AG04449 (cell line): ENCODE data around the gene FAM174A.
A peak's percentile ranks its signal among the peaks of the same experiment; 100 is the strongest.

Experiments
- CTCF ChIA-PET: fragments of 350-600 bp; formaldehyde crosslinking; extraction: SDS; loops from one replicate; lab custom pipeline; 2021; ENCODE audit warnings: antibody characterized with exemption; lab: Yijun Ruan, JAX
- POLR2A ChIA-PET: fragments of 400-600, 350-600 bp; formaldehyde crosslinking; extraction: SDS; loops from one replicate; lab custom pipeline; 2020; ENCODE audit warnings: antibody characterized with exemption, inconsistent platforms; lab: Yijun Ruan, JAX
- DNase-seq: peaks from one replicate; pipeline ENCODE4 v3.0.0-alpha.2; 2010; ENCODE audit warnings: low read depth, low spot score
- H3K4me3 ChIP-seq: 2 replicates; pipeline ENCODE4 v1.5.1; 2011; ENCODE audit warnings: low read depth, mild to moderate bottlenecking, control low read depth, low read length
- TF ChIP-seq, protein P1 (sequence below): IDR thresholded peaks from one replicate; pipeline ENCODE4 v1.5.1; 2011; ENCODE audit warnings: mild to moderate bottlenecking, moderate library complexity, low read length, control low read depth, inconsistent platforms; ENCODE audit not compliant: insufficient read depth; ENCODE audit errors: missing control alignments

FAM174A gene

DNA sequence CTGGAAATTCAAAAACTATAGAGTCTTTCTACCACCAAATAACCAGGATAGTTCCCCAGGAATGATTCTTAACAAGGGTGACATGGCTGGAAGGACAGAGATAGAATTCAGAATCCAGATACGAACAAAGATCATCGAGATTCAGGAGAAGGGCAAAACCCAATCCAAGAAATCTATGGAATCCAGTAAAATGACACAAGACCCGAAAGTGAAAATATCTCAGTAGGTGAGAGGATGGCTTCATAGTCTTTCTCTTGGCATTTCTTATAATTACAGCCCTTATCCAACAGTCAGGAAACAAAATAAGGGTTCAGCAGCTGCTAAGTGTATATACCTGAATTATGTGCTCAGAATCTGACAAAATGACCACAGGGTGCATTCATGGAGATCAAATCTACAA is 81.8 kb downstream of the FAM174A start:
- TF ChIP-seq, protein P1, sequence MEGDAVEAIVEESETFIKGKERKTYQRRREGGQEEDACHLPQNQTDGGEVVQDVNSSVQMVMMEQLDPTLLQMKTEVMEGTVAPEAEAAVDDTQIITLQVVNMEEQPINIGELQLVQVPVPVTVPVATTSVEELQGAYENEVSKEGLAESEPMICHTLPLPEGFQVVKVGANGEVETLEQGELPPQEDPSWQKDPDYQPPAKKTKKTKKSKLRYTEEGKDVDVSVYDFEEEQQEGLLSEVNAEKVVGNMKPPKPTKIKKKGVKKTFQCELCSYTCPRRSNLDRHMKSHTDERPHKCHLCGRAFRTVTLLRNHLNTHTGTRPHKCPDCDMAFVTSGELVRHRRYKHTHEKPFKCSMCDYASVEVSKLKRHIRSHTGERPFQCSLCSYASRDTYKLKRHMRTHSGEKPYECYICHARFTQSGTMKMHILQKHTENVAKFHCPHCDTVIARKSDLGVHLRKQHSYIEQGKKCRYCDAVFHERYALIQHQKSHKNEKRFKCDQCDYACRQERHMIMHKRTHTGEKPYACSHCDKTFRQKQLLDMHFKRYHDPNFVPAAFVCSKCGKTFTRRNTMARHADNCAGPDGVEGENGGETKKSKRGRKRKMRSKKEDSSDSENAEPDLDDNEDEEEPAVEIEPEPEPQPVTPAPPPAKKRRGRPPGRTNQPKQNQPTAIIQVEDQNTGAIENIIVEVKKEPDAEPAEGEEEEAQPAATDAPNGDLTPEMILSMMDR, result no peak
- DNase-seq, result no peak
- H3K4me3 ChIP-seq, result no peak overlapping the region
- ChIA-PET CTCF (no interaction called here), POLR2A (no interaction called here)

DNA sequence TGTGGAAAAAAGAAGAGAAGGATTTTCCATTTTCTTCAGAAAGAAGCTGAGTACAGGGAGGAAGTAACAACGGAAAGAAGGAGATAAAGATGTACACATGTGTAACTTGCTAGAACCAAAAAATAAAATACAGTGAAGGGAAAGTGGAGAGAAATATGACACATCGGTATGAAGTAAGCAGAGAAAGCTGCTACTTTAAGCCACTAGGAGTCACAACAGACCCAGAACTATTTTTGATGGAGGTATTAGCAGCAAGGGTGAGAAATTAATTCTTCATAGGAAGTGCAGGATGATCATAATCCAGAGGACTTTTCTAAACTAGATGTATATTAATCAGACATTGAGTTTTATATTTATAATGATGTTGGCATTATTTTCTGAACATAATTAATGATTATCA is 88.5 kb downstream of the FAM174A start:
- TF ChIP-seq, protein P1, result peak; percentile 28
- POLR2A ChIA-PET, result no interaction called here

DNA sequence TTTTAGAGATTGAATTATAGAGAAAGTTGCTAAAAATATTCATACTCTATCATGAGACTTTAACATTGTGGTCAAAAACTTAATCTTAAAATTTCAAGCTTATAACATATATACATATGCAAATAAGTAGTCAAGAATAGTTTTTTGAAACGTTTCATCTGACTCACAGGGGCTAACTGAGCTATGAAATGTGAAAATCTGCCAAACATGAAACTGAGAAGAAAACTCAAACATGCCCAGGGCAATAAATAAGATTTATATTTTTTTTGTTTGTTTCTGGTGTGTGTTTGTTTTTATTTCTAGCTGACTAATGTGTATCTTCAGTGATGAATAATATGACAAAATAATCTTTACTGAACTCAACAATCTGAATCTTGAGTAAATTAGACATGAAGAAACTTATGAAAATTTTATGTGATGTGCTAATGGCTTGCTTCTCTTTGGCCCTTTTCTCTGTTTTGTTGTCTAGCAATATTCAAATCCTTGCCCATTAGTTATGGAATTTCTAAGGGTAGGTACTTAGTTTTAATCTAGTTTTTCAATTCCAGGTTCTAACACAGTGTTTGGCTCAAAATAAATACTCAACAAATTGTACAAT is 99.9 kb downstream of the FAM174A start:
- TF ChIP-seq, protein P1, result no peak
- H3K4me3 ChIP-seq, result no peak overlapping the region
- CTCF ChIA-PET, result no interaction called here
- POLR2A ChIA-PET, result no interaction called here
- no peak for DNase-seq

More for the DNA sequence above, 88.5 kb downstream of the FAM174A start:
- CTCF ChIA-PET, result interaction anchor here (0.8 to 1.9 kb wide), 6 partner anchors 12 to 1055 kb away, joined by 3 to 6 read pairs (median 3); no protein-coding TSS in a partner anchor
- DNase-seq, result no peak
- H3K4me3 ChIP-seq, result no peak overlapping the region
